GM23338 (cell line): ENCODE results near the gene PGLYRP4.

ENCODE experiments used
- CTCF ChIP-seq, 2 experiments: fragments of 200-600 bp in 1 of 2; sonication (generic) in 1 of 2; conservative IDR thresholded peaks; 2 replicates each; pipeline versions ENCODE4 v1.5.1 to v1.6.1; 2016 to 2017; ENCODE audit warnings: antibody characterized with exemption in 2 of 2, low read depth in 2 of 2, mild to moderate bottlenecking in 2 of 2, moderate library complexity in 1 of 2
- ETS1 ChIP-seq: IDR thresholded peaks from 2 replicates; pipeline ENCODE4 v1.6.1; 2016; ENCODE audit warnings: antibody characterized with exemption
- EZH2 ChIP-seq: fragments of 200-600 bp; sonication (generic); IDR thresholded peaks from one replicate; pipeline ENCODE4 v1.8.0; 2017; ENCODE audit warnings: antibody characterized with exemption, mild to moderate bottlenecking, low read depth; ENCODE audit not compliant: unreplicated experiment
- JUNB ChIP-seq: IDR thresholded peaks from one replicate; pipeline ENCODE4 v1.6.1; 2016; ENCODE audit warnings: antibody characterized with exemption; ENCODE audit not compliant: unreplicated experiment
- POLR2AphosphoS5 ChIP-seq: IDR thresholded peaks from 2 replicates; pipeline ENCODE4 v1.6.1; 2016; ENCODE audit warnings: antibody characterized with exemption, low read depth
- REST ChIP-seq: IDR thresholded peaks from one replicate; pipeline ENCODE4 v1.6.1; 2018; ENCODE audit warnings: antibody characterized with exemption; ENCODE audit not compliant: unreplicated experiment
- STAT1 ChIP-seq: IDR thresholded peaks from one replicate; pipeline ENCODE4 v1.6.1; 2016; ENCODE audit warnings: antibody characterized with exemption; ENCODE audit not compliant: unreplicated experiment

GRCh38 chr1:153384958-153385580 lies 36.4 kb upstream of the PGLYRP4 start:
- TF ChIP-seq POLR2AphosphoS5 (no peak), JUNB (no peak), CTCF (conservative IDR thresholded peaks at IDR 0.05; ENCODE audit: low read depth in 2 of 2) (no peak), REST (no peak), STAT1 (no peak), EZH2 (no peak), ETS1 (no peak)
